H1 (cell line): ENCODE data around the gene SLC6A12. TPM values are rescaled to one million over a fixed set of nuclear protein-coding genes. Genes with fewer than 3 reads are reported as not detected.

Source experiments
- RAD21 ChIP-seq, 2 experiments: IDR thresholded peaks in 1 of 2; conservative IDR thresholded peaks in 1 of 2; 2 replicates each; pipeline ENCODE4 v1.6.1; 2011; ENCODE audit warnings: low read depth in 2 of 2, low read length in 2 of 2, improper control_type of control experiment in 1 of 2, inconsistent platforms in 1 of 2, mild to moderate bottlenecking in 1 of 2, moderate library complexity in 1 of 2
- polyA plus RNA-seq, 7 experiments: library from polyadenylated mRNA; depleted of rRNA in 3 of 7; stranded (reverse) in 5 of 7; unstranded in 2 of 7; fragments of >200 nt in 5 of 7; fragments of 200-250 nt in 2 of 7; gene quantifications; 1 replicate in 5 of 7; 2 replicates in 1 of 7; 4 replicates in 1 of 7; pipeline versions ENCODE4 v1.2.1 to v1.2.3, GENCODE V29; 2011 to 2013; ENCODE audit warnings: missing spikeins in 2 of 7, mixed read lengths in 2 of 7
- total RNA-seq: library from RNA; stranded (reverse); fragmentation: NEBNext Ultra II Directional; extraction: Animal tissue kit (Norgen Biotek cat#: 25700); gene quantifications from 2 replicates; pipeline ENCODE4 v1.2.1, GENCODE V29; 2021
- TF ChIP-seq, protein P1 (sequence below): fragments of 300-600 bp; sonication (generic); IDR thresholded peaks from 2 replicates; pipeline ENCODE4 v1.7.1; 2012; ENCODE audit warnings: low read length, moderate library complexity, mild to moderate bottlenecking, inconsistent platforms; ENCODE audit not compliant: insufficient replicate concordance
- TF ChIP-seq, protein P2 (sequence below): IDR thresholded peaks from 2 replicates; pipeline ENCODE4 v1.6.1; 2012; ENCODE audit warnings: low read length, inconsistent platforms

Gene SLC6A12
- total and polyA plus RNA-seq, 2 of the 8 experiments (the other 6 are each of a cell fraction or from before 2014, with no cell fraction given), result 0.70 to 1.1 TPM

DNA sequence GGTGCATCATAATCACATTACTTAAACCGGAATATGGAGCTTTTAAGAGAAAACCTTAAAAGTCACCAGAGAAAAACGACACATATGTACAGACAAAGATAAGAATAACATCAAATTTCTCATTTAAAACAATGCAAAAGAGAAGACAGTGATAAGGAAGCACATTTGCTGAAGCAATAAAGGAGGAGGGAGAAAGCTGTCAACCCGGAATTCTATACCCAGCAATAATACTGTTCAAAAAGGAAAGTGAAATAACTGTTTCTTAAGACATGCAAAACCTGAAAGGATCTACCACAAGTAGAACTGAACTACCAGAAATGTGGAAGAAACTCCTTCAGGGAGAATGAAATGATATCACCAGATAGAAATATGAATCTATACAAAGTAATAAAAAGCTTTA, 33.3 kb upstream of the SLC6A12 start (continued):
- TF ChIP-seq, protein P1, sequence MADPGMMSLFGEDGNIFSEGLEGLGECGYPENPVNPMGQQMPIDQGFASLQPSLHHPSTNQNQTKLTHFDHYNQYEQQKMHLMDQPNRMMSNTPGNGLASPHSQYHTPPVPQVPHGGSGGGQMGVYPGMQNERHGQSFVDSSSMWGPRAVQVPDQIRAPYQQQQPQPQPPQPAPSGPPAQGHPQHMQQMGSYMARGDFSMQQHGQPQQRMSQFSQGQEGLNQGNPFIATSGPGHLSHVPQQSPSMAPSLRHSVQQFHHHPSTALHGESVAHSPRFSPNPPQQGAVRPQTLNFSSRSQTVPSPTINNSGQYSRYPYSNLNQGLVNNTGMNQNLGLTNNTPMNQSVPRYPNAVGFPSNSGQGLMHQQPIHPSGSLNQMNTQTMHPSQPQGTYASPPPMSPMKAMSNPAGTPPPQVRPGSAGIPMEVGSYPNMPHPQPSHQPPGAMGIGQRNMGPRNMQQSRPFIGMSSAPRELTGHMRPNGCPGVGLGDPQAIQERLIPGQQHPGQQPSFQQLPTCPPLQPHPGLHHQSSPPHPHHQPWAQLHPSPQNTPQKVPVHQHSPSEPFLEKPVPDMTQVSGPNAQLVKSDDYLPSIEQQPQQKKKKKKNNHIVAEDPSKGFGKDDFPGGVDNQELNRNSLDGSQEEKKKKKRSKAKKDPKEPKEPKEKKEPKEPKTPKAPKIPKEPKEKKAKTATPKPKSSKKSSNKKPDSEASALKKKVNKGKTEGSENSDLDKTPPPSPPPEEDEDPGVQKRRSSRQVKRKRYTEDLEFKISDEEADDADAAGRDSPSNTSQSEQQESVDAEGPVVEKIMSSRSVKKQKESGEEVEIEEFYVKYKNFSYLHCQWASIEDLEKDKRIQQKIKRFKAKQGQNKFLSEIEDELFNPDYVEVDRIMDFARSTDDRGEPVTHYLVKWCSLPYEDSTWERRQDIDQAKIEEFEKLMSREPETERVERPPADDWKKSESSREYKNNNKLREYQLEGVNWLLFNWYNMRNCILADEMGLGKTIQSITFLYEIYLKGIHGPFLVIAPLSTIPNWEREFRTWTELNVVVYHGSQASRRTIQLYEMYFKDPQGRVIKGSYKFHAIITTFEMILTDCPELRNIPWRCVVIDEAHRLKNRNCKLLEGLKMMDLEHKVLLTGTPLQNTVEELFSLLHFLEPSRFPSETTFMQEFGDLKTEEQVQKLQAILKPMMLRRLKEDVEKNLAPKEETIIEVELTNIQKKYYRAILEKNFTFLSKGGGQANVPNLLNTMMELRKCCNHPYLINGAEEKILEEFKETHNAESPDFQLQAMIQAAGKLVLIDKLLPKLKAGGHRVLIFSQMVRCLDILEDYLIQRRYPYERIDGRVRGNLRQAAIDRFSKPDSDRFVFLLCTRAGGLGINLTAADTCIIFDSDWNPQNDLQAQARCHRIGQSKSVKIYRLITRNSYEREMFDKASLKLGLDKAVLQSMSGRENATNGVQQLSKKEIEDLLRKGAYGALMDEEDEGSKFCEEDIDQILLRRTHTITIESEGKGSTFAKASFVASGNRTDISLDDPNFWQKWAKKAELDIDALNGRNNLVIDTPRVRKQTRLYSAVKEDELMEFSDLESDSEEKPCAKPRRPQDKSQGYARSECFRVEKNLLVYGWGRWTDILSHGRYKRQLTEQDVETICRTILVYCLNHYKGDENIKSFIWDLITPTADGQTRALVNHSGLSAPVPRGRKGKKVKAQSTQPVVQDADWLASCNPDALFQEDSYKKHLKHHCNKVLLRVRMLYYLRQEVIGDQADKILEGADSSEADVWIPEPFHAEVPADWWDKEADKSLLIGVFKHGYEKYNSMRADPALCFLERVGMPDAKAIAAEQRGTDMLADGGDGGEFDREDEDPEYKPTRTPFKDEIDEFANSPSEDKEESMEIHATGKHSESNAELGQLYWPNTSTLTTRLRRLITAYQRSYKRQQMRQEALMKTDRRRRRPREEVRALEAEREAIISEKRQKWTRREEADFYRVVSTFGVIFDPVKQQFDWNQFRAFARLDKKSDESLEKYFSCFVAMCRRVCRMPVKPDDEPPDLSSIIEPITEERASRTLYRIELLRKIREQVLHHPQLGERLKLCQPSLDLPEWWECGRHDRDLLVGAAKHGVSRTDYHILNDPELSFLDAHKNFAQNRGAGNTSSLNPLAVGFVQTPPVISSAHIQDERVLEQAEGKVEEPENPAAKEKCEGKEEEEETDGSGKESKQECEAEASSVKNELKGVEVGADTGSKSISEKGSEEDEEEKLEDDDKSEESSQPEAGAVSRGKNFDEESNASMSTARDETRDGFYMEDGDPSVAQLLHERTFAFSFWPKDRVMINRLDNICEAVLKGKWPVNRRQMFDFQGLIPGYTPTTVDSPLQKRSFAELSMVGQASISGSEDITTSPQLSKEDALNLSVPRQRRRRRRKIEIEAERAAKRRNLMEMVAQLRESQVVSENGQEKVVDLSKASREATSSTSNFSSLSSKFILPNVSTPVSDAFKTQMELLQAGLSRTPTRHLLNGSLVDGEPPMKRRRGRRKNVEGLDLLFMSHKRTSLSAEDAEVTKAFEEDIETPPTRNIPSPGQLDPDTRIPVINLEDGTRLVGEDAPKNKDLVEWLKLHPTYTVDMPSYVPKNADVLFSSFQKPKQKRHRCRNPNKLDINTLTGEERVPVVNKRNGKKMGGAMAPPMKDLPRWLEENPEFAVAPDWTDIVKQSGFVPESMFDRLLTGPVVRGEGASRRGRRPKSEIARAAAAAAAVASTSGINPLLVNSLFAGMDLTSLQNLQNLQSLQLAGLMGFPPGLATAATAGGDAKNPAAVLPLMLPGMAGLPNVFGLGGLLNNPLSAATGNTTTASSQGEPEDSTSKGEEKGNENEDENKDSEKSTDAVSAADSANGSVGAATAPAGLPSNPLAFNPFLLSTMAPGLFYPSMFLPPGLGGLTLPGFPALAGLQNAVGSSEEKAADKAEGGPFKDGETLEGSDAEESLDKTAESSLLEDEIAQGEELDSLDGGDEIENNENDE, result no peak
- no peak for TF ChIP-seq RAD21 (IDR thresholded peaks at IDR 0.05 in 1 of 2, conservative IDR thresholded peaks at IDR 0.05 in 1 of 2; ENCODE audit: low read depth in 2 of 2, low read length in 2 of 2)
- TF ChIP-seq, protein P2, sequence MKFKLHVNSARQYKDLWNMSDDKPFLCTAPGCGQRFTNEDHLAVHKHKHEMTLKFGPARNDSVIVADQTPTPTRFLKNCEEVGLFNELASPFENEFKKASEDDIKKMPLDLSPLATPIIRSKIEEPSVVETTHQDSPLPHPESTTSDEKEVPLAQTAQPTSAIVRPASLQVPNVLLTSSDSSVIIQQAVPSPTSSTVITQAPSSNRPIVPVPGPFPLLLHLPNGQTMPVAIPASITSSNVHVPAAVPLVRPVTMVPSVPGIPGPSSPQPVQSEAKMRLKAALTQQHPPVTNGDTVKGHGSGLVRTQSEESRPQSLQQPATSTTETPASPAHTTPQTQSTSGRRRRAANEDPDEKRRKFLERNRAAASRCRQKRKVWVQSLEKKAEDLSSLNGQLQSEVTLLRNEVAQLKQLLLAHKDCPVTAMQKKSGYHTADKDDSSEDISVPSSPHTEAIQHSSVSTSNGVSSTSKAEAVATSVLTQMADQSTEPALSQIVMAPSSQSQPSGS, result no peak
